HEK293T (cell line): ENCODE measurements around the gene SYT7.
"Not testable (repeated sequence)": the region's sequence is repeated elsewhere in the genome, so short reads cannot be mapped to it uniquely, and the experiment has no call there.

Experiments
- ELF4 ChIP-seq: fragments of 450-650 bp; IDR thresholded peaks from 2 replicates; pipeline ENCODE4 v1.6.1; 2017; ENCODE audit warnings: antibody characterized with exemption
- FOXM1 ChIP-seq: fragments of 450-650 bp; IDR thresholded peaks from 2 replicates; pipeline ENCODE4 v1.6.1; 2017; ENCODE audit warnings: mild to moderate bottlenecking, borderline replicate concordance
- ZNF384 ChIP-seq: fragments of 450-650 bp; IDR thresholded peaks from 2 replicates; pipeline ENCODE4 v1.6.1; 2016
- TF ChIP-seq, protein P1 (sequence below): fragments of 450-650 bp; IDR thresholded peaks from 2 replicates; pipeline ENCODE4 v1.6.1; 2016

DNA sequence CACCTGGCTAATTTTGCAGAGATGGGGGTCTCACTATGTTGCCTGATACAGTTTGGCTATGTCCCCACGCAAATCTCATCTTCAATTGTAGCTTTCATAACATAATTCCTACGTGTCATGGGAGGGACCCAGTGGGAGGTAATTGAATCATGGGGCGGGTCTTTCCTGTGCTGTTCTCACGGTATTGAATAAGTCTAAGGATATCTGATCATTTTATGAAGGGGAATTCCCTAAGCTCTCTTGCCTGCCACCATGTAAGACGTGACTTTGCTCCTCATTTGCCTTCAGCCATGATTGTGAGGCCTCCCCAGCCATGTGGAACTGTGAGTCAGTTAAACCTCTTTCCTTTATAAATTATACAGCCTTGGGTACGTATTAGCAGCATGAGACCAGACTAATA is 113.3 kb downstream of the SYT7 start:
- not testable (repeated sequence) for TF ChIP-seq ELF4, ZNF384, FOXM1
- TF ChIP-seq, protein P1, sequence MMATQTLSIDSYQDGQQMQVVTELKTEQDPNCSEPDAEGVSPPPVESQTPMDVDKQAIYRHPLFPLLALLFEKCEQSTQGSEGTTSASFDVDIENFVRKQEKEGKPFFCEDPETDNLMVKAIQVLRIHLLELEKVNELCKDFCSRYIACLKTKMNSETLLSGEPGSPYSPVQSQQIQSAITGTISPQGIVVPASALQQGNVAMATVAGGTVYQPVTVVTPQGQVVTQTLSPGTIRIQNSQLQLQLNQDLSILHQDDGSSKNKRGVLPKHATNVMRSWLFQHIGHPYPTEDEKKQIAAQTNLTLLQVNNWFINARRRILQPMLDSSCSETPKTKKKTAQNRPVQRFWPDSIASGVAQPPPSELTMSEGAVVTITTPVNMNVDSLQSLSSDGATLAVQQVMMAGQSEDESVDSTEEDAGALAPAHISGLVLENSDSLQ = not testable (repeated sequence)
